ENCODE measurements around the gene R3HDM2. TPM values are rescaled to one million over a fixed set of nuclear protein-coding genes. Genes with fewer than 3 reads are reported as not detected.
A peak's percentile ranks its signal among the peaks of the same experiment; 100 is the strongest.

Gene R3HDM2
- total RNA-seq, result 10 to 100 TPM; 49.7 to 51.8 TPM
- long read RNA-seq, donor 1, full-length matches to known transcripts, result 2 of 14 reads
- long read RNA-seq, donor 1, partial matches to known transcripts, result 3 of 14 reads
- long read RNA-seq, donor 1, other reads (novel, unspliced or antisense), result 9 of 14 reads
- long read RNA-seq, donor 2, partial matches to known transcripts, result 5 of 8 reads
- long read RNA-seq, donor 2, other reads (novel, unspliced or antisense), result 3 of 8 reads

DNA sequence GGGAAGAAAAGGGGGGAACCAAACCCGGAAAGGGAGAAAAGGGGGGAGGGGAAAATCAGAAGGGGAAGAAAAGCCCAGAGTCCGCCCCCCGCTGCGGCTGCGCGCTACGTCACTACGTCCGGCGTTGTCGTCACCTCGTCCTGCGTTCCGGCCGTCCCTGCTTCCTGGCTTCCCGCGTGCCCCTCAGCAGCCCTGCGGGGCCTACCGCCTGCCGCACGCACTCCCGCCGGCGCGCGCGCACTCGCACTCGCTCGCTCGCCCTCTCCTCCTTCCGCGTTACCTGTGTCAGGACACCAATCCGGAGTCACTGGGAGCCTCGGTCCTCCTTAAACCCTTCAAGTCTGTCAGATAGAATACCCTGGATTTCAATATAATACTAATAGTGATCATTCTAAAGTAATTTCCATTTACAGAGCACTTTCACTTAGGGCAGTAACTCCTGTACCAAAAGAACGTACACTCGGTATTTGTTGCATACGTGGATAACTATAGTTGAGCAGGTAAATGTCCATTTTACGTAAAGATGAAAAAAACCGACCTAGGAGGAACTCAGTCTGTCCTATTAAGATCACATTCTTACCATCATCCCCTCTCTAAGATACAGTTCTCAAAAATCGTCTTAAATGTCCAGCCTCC, at the start of gene R3HDM2:
R3HDM2 (minus strand) TSS at position 113 of the 636 bp plus-strand sequence. CDS start 120,615 bp downstream, outside the sequence.
- peak; percentile 99 for DNase-seq (ENCODE audit: low spot score)
- intact Hi-C loops (cut with DNase I), result no loop called here

DNA sequence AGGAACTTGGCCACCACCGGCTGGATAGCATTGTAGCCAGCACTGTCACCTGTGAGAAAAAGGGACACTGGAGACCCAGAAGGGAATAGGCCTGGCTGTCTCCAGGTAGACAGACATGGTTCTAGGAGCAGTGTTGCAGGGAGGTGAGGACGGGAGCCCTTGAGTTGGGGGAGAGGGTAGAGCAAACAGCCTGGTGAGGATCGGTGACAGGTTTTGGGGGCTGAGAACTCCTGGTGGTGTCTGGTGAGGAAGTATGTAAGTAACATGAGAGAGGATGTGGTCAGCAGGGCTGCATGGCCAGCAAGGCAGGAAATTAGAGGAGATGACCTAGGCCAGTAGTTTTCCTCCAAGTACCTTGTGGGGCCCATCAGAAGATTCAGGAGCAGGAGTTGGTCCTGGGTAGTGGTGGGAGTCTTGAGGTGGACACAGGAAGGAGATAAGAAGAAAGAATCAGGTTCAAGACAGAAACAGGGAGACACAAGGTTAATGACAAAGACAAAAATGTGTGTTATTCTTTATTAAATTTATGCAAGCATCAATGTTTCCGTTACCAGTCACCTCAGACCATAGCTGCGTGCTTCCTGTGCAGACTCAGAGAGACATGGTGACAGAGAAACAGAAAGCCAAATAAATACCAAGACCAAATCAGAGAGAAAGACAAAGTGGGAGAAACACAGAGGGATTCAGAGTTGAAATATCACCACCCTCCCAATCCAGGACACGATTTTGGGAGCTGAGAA, 48.7 kb upstream of the R3HDM2 start, which contains the start of gene ARHGAP9:
ARHGAP9 (minus strand) TSS at position 491 of the 740 bp plus-strand sequence; CDS start at position 31, 460 bp downstream.
- intact Hi-C loops (cut with DNase I), result no loop called here
- DNase-seq (ENCODE audit: low spot score), result peak; percentile 54

DNA sequence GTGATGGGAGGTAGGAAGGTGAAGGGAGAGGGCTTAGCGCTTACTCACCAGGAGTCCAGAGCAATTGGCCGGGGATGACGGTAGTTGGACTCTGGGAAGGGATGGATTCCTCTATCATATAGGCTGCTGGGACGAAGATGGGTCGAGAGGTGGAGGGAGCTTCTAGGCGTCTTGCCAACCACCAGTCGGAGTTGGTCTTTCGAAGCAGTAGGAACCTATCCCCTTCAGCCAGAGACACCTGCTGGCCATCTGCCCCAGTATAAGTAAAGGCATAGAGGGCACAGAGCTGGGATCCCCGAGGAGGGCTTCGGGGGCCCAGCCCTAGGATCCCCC, 48.2 kb upstream of the R3HDM2 start:
- DNase-seq (ENCODE audit: low spot score), result peak; percentile 53
- intact Hi-C loops (cut with DNase I), result no loop called here

DNA sequence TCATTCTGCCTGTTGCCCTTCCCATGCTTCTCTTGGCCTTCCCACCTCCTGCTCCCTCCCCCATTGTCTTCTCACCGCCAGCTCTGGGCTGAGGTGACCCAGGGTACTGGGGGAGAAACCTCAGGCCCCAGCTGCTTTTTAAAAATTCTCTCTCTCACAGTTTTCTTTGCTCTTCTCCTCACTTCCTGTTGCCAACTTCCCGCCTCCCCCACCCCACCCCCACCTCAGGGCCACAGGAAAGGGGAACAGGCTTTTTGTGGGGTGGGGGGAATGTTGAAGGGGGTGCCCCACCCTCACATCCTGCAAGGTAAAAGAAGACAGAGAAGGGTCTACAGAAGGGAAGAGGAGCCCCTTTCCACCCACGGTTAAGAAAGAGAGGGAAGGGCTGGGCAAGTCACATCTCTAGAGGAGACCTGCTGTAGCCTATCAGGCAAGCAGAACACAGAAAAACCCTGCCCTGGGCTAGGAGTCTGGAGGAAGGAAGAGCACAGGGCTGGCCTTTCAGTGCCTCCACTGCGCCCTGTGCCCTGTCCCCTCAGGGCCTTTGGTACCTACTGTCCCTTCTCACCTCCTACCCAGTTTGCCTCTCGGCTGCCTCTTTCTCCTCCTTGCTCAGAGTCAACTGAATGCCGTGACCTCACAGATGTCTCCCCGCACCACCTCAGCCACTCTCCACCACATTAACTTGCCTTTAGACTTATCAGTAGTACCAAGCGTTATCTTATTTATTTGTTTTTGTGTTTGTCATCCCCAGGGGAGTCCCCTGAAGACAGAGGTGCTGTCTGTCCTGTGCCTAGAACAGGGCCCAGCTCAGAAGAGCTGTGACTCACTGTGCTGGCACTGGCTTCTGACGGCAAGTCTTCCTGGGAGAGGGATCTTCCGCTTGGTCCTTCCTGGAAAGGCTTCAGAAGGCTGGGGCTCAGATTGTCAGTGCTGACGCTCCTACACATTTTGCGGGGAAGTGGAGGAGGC, 47.2 kb upstream of the R3HDM2 start:
- DNase-seq (ENCODE audit: low spot score), result peak; percentile 76
- intact Hi-C loops (cut with DNase I), result no loop called here

DNA sequence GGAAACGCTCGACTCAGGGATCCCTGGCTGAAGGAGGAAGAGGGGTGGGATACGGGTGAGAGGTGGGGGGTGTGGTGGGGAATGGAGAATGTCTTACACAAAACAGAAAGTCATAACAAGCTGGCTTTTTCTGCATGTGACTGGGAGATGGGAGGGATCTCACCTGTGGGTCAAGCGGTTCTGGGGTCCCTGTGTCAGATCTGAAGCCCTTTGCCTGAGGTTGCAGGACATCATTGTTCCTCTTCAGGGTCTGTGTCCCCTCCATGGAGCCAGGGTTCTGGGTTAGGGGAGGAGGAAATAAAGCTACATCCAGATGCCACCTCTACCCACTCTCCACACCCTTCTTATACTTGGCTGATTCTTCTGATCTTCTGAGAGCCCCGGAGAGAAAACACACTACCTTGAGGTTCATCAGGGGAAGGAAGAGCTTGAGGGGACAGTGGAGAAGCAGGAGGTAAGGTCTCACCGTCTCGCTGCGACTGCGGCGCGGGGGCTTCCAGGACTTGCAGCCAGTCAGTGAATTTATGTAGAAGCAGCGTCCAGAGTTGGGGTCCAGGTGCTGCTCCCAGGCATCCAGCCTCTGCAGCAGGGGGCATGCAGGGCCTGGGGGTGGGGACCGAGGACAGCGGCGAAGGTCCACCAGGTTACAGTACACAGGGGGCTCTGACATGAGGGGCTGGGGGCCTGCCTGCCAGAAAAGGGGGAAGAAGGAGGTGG, 46.3 kb upstream of the R3HDM2 start:
- peak; percentile 74 for DNase-seq (ENCODE audit: low spot score)
- intact Hi-C loops (cut with DNase I), result no loop called here

DNA sequence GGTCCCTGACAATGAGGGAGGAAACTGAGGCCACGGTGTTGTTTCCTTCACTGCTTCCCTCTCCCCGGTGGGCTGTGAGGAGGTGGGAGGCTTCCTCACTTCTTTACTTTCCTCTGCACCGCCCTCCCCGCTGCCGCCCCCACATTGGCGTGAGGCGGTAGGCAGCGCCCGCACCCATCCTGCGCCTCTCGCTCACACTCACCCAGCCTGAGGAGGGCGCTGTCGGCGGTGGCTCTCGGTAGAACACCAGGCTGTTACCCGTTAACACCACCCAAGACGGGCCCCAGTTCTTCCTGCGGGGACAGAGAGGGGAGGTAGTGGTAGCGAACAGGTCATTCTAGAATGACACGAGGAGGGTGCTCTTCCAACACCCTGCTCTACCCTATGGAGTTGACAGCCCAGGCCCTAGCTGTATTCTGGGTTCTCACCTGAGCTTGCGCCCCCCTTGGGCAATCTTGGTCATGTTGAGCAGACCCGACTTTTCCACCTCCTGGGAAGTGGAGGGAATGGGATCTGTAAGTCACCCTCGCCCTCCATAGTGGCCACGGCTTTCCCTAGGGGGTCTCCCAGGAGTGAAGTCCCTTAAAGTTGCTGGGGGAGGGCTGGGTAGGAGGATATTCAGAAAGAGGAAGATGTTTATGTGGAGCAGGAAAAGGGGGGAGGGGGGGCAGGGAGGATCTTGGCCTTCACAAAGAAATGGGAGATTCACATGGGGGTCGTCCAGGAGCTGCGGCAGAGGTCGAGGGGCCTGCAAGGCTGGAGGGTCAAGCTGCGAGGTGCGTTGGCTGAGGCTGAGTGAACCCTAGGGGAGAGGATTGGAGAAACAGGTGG, 45.5 kb upstream of the R3HDM2 start:
- intact Hi-C loops (cut with DNase I), result no loop called here
- DNase-seq (ENCODE audit: low spot score), result peak; percentile 85

DNA sequence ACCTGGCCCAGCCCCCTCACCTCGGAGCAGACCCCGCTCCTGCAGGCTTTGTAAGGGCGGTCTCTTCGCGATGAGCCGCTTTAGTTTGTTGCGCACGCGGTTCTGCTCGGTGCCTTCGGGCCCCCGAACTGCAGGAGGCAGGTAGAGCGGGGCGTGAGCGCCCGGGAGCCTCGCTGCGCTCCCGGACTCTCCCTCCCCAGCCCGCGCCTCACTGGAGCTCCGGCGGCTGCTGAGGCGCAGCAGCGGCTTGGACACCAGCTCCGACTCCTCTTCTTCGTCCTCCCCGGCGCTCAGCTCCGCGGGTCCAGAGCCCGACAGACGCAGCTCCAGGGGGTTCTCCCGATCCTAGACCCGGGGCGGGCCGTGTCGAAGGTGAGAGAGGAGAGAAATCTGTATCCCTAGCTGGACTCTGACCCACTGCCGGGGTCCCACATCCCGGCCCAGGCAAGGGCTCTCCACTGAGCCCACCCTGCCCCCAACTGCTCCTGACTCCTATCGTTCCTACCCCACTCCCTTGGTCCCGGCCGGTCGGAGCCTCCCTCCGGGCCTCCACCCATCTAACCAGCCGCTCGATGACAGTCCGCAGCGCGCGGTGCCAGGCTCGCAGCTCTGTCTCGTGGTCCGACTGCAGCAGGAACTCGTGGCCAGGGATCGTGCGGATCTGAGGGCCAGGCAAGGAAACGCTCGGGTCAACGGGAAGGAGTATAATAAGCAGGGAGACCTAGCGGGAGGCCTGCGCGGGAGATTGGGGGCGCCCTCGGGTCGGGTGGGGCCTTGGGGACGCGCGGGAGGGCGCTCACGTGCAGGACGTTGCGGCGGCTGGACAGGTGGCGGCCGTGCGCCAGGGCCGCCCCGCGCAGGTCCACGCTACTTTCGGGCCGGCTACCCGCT, 44.7 kb upstream of the R3HDM2 start:
- peak; percentile 84 for DNase-seq (ENCODE audit: low spot score)
- intact Hi-C loops (cut with DNase I), result no loop called here

DNA sequence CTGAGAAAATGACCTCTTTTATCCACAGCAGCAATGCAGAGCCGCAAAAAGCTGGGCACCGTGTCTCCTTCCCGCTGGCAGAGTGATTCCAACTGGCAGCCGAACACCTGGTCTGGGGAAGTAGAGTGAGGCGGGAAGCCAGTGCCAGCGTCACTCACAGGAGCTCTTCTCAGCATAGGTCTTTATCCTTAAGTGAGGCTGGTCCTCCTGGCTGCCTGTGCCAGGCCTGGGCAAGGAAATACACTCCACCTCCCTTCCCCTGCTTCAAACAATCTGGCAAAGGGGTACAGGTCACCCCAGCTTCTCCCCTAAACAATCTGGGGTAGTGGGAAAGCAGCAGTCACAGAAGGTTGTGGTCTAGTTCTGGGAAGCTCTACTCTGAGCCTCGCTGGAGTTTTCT, 44.0 kb upstream of the R3HDM2 start:
- DNase-seq (ENCODE audit: low spot score), result no peak
- intact Hi-C loops (cut with DNase I), result no loop called here

DNA sequence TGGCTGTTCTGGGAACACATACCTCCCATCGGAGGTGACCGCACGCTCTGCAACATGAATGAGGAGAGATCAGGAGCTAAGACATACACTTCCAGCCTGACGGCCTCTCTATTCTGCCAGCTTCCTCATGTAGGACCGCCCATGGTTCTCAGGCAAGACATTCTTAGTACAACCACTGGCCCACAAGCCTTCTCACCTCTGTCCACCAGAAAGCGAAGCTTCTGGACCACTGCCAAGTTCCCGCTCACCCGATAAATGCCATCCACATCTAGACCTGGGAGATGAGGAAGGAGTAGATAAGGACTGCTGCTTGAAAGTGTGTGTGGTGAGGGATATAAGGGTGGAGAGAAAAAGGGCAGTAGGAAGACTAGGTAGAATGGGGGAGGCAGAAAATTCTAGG, 43.6 kb upstream of the R3HDM2 start:
- intact Hi-C loops (cut with DNase I), result no loop called here

DNA sequence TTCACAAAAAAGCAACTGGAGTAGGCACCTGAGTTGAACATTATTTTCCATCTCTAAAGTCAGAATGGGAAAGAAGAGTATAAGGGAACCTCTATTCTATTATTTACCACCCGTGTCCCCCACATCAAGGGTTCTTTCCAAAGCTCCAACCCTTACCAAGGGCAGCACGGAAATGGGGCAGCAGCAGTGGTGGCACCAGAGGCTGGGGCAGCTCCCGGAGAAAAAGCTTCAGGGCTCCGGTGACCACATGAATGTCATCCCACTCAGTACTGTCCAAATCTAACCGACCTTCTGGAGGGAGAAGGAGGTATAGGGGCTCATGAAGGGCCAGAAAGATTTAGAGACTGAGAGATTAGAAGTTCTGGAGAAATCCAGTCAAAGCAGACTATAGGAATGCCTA, 43.0 kb upstream of the R3HDM2 start:
- intact Hi-C loops (cut with DNase I), result no loop called here
- no peak for DNase-seq (ENCODE audit: low spot score)

More for the DNA sequence above, 43.6 kb upstream of the R3HDM2 start:
- no peak for DNase-seq (ENCODE audit: low spot score)

DNA sequence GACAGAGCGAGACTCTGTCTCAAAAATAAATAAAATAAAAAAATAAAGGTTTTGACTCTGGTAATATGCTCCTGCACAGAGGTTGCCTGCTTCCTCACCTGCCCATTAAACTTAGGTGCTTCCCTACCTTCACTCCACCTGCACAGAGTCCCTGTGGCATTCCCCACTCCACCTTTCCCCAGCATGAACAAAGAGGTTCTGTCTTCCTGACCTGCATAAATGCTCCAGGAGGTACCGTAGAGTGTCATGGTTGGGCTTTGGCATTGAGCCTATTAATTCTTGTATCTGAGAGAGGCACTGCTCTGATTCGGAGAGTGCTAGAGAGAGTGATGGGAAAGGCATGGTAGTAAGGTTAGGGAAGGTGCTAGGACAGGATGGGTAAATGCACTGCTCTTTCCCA, 42.5 kb upstream of the R3HDM2 start:
- DNase-seq (ENCODE audit: low spot score), result no peak
- intact Hi-C loops (cut with DNase I), result no loop called here

DNA sequence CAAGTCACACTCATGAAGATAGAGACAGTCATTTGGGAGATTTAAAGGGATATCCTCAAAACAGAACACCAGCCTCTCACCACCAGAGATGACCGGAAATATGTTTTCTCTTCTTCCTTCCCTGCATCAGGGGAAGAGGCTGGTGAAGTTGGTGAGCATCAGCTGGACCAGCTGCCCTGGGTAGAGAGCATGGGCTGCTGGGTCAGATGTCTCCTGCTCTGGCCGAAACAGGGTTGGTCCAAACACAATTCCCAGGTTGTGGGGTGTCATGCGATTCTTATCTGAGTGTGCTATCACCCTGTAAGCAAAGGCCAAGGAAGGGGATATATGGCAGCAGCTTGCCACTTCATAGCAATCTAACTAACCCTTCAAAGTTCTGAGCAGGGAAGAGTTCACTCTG, 41.5 kb upstream of the R3HDM2 start:
- intact Hi-C loops (cut with DNase I), result no loop called here
- DNase-seq (ENCODE audit: low spot score), result no peak

DNA sequence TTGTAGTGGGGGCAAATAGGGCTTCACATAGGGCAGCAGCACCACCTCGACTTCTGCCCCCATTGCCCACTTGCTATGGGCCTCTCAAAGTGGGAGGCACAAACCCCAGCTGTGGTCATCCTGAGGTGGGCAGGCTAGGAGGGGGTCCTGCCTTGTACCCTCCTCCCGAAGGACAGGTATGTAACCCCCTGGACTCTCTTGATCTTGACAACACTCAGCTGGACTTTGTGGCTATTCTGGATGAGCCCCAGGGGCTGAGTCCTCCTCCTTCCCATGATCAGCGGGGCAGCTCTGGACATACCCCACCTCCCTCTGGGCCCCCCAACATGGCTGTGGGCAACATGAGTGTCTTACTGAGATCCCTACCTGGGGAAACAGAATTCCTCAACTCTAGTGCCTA, 40.8 kb upstream of the R3HDM2 start:
- intact Hi-C loops (cut with DNase I), result no loop called here
- no peak for DNase-seq (ENCODE audit: low spot score)

DNA sequence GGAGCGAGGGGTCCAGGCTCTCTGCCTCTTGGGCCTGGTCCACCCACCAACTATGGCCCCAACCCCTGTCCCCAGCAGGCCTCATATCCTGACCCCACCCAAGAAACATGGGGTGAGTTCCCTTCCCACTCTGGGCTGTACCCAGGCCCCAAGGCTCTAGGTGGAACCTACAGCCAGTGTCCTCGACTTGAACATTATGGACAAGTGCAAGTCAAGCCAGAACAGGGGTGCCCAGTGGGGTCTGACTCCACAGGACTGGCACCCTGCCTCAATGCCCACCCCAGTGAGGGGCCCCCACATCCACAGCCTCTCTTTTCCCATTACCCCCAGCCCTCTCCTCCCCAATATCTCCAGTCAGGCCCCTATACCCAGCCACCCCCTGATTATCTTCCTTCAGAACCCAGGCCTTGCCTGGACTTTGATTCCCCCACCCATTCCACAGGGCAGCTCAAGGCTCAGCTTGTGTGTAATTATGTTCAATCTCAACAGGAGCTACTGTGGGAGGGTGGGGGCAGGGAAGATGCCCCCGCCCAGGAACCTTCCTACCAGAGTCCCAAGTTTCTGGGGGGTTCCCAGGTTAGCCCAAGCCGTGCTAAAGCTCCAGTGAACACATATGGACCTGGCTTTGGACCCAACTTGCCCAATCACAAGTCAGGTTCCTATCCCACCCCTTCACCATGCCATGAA, 40.3 kb upstream of the R3HDM2 start:
- intact Hi-C loops (cut with DNase I), result no loop called here

DNA sequence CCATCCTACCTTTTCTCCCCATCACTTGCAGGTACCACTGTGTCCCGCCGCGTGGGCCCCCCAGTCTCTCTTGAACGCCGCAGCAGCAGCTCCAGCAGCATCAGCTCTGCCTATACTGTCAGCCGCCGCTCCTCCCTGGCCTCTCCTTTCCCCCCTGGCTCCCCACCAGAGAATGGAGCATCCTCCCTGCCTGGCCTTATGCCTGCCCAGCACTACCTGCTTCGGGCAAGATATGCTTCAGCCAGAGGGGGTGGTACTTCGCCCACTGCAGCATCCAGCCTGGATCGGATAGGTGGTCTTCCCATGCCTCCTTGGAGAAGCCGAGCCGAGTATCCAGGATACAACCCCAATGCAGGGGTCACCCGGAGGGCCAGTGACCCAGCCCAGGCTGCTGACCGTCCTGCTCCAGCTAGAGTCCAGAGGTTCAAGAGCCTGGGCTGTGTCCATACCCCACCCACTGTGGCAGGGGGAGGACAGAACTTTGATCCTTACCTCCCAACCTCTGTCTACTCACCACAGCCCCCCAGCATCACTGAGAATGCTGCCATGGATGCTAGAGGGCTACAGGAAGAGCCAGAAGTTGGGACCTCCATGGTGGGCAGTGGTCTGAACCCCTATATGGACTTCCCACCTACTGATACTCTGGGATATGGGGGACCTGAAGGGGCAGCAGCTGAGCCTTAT, 39.6 kb upstream of the R3HDM2 start:
- peak; percentile 51 for DNase-seq (ENCODE audit: low spot score)
- intact Hi-C loops (cut with DNase I), result no loop called here

More for the DNA sequence above, 40.3 kb upstream of the R3HDM2 start:
- no peak for DNase-seq (ENCODE audit: low spot score)

Measured in posterior vena cava (tissue), 2 donors.